Measurements from ENCODE around the gene C19orf73.
"Not testable (repeated sequence)": the region's sequence is repeated elsewhere in the genome, so short reads cannot be mapped to it uniquely, and the experiment has no call there.

Gene C19orf73

GRCh38 chr19:49101160-49101559 is 17.8 kb downstream of the C19orf73 start:
- DNase-seq (ENCODE audit: low read depth) = no peak

- no peak for DNase-seq (ENCODE audit: low read depth)
These were observed 20.1 kb downstream of the C19orf73 start for GRCh38 chr19:49098795-49099194.

DNA sequence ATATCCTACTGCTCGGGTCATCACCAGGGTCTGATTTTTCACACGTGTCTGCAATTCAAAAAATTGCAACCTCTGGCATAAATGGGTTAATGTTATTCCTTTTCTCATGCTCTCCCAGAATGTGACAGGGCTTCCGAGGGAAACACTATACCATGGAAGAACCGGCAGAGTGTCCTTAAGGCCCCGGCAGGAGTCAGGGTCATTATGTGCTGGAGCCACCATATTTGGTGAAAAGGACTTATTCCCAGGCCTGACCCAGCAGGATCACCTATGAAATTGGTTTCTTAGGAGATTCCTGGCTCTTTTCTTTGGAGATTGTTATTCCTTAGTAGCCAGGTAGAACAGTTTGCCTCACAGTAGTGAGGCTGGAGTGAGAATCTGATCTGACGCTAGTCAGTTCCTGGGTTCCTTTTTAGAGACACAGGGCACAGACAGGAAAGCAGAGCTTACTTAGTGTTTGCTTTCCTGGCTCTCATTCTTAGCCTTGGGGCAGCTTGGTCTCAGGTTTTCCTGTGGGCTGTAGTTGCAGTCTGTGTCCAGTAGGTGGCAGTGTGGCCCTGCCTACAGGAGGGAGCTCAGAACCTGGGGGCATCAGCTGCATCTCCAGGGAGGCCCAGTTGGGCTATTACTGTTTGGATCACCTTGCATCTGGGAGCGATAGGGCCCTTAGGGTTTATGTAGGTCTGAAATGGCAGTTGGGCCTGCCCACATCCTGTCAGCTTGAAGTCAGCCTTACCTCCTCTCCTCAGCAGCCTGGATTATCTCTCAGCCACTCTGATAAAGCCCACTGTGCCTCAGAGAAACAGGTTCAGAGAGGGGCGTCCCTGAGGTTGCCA is 21.3 kb downstream of the C19orf73 start:
- peak; percentile 40 for DNase-seq (ENCODE audit: low read depth)

- DNase-seq (ENCODE audit: low read depth) = no peak
These were observed 24.1 kb downstream of the C19orf73 start for GRCh38 chr19:49094505-49095482.

DNA sequence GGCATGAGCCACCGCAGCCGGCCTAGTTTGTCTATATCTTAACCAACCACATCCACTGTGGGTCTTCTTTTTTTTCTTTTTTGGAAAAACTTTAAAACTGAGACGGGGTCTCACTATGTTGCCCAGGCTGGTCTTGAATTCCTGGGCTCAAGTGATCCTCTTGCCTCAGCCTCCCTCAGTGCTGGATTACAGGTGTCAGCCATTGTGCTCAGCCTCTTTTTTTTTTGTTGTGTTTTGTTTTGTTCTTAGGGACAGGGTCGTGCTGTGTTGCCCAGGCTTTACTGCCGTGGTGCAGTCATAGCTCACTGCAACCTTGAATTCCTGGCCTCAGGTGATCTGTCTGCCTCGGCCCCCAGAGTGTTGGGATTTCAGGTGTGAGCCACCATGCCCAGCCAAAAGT is 26.3 kb downstream of the C19orf73 start:
- DNase-seq (ENCODE audit: low read depth) = no peak

- no peak for DNase-seq (ENCODE audit: low read depth)
These were observed 27.4 kb downstream of the C19orf73 start for GRCh38 chr19:49091391-49092038.

DNA sequence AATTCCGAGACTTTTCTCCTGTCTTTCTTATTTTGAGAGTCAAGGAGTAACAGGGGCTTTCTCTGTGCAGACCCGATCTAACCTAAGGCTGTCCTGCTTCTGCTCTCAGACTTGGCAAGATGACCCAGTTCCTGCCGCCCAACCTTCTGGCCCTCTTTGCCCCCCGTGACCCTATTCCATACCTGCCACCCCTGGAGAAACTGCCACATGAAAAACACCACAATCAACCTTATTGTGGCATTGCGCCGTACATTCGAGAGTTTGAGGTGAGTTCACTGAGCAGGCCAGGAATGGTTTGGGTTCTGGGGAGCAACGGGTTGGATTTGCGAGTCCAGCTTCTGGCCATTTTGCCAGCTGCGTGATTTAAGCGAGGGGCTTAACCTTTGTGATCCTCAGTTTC is 32.6 kb downstream of the C19orf73 start:
- DNase-seq (ENCODE audit: low read depth) = no peak

- no peak for DNase-seq (ENCODE audit: low read depth)
These were observed 33.1 kb downstream of the C19orf73 start for GRCh38 chr19:49085868-49086232.

DNA sequence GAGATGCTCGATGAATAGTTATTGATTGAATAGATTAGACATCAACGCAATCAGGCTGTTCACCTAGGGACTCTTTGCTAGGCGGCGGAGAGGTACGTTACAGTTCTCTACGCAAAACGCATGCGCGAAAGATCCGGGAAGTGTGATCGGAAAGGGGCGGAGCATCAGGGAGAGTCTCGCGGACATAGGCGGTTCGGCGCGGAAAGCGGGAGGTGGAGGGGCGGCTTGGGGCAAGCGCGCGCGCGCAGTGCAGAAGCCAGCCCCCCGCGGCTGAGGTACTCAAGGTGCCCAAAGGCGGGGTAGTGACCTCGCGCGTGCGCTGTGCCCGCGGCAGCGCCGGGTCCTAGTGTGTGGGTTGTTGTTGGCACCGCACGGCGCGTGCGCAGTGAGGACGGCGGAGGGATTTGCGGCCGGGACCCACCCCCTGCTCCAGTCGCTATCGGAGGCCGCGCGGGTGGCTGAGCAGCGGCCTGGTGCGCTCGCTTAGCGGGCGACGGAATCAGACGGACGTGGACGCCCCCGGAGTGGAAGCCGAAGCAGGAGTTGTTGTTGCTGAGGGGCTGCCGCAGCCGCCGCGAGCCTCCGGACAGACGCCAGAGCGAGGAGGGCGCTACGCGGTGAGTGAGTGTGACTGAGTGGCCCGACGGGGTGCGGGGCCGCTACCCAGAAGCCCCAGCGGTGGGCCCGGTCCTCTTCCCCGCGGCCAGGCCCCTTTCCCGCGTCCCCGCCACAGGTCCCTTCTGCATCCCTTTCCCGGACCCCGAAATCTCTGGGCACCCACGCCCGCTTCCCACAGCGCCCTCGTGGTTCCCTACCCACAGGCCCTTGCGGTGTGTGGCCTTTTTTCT is 33.7 kb downstream of the C19orf73 start, which contains the start of gene SNRNP70:
Gene SNRNP70, plus strand, starts transcription at position 432 of the 848 bp plus-strand sequence. CDS start 964 bp downstream, outside the sequence.
- peak; percentile 98 for DNase-seq (ENCODE audit: low read depth)

GRCh38 chr19:49084206-49085019 is 34.5 kb downstream of the C19orf73 start:
- DNase-seq (ENCODE audit: low read depth) = no peak

- no peak for DNase-seq (ENCODE audit: low read depth)
These were observed 37.7 kb downstream of the C19orf73 start for GRCh38 chr19:49081273-49081672.

DNA sequence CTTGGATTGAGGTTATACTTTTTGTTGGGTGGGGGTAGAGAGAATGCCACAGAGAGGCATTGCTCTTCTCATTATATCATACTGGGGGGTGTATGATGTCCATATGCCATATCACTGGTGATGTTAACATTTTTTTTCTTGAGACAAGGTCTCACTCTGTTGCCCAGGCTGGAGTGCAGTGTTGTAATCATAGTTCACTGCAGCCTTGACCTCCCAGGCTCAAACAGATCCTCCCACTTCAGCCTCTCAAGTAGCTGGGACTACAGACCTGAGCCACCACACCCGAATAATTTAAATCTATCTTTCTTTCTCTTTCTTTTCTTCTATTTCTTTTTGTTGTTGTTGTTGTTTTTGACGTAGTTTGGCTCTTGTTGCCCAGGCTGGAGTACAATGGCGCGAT is 38.6 kb downstream of the C19orf73 start:
- DNase-seq (ENCODE audit: low read depth) = no peak

DNA sequence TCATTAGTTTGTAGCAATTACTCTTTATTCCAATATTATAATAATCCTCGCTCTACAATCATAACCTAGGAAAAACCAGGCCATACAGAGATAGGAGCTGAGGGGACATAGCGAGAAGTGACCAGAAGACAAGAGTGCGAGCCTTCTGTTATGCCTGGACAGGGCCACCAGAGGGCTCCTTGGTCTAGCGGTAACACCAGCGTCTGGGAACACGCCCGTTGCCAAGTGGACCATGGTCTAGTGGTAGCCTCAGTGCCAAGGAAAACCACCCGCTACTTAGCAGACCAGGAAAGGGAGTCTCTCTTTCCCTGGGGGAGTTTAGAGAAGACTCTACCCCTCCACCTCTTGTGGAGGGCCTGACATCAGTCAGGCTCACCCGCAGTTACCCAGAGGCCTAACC is 44.1 kb downstream of the C19orf73 start:
- DNase-seq (ENCODE audit: low read depth) = not testable (repeated sequence)

- no peak for DNase-seq (ENCODE audit: low read depth)
These were observed 45.2 kb downstream of the C19orf73 start for GRCh38 chr19:49073514-49074378.

DNA sequence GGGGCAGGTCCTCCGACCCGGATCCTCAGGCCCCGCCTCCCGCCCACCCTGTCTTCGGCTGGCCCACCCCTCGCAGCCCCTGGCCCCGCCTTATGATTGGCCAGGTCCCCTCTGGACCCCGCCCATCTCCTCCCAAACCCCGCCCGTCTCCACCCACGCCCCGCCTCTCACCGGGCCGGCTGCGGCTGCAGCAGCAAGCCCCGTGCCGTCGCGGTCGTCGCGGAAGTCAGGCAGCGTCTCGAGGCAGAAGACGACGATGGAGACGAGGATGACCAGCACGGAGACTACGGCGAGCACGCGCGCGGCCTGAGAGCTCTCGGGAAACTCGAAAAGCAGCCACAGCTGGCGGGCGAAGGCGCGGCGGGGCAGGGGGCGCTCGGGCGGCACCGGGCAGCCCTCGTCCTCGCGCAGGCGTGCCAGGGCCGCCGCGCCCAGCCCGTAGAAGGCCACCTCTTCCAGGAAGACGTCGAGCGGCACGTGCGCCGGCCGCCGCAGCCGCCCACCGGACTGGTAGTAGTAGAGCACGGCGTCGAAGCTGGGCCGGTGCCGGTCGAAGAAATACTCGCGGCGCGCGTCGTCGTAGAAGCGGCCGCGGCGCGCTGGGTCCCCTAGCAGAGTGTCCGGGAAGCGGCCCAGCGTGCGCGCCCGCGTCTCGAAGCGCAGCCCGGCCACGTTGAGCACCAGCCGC is 46.9 kb downstream of the C19orf73 start:
- no peak for DNase-seq (ENCODE audit: low read depth)

DNA sequence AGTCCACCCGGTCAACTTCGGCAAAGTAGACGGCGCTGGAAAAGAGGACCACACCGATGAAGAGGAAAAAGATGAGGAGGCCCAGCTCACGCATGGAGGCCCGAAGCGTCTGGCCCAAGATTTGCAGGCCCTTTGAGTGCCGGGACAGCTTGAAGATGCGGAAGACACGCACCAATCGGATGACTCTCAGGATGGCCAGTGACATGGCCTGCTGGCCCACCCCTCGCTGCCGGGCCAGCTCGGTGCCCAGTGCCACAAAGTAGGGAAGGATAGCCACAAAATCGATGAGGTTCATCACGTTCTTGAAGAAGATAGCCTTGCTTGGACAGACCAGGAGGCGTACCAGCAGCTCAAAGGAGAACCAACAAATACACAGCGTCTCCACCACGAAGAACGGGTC is 48.5 kb downstream of the C19orf73 start:
- DNase-seq (ENCODE audit: low read depth) = no peak

- no peak for DNase-seq (ENCODE audit: low read depth)
These were observed 49.9 kb downstream of the C19orf73 start for GRCh38 chr19:49069026-49069425.

Data from stimulated activated CD8-positive, alpha-beta memory T cell treated with anti-CD3 and anti-CD28 coated beads, Interleukin-15, amount 100 ng/mL, for 24 hours (primary cell).